ENCODE data around the gene EMILIN2. TPM values are rescaled to one million over a fixed set of nuclear protein-coding genes. Genes with fewer than 3 reads are reported as not detected.
"Not testable (repeated sequence)": the region's sequence is repeated elsewhere in the genome, so short reads cannot be mapped to it uniquely, and the experiment has no call there.

The EMILIN2 gene
- total RNA-seq, 4 donors from 2014 or later = 17.9 to 29.9 (median 22.2) TPM

GRCh38 chr18:2827061-2827460 lies 19.7 kb upstream of the EMILIN2 start:
- Histone ChIP-seq H3K27me3 (no peaks in the 10 kb centered on the region), H3K27ac (no peak overlapping the region), H3K36me3 (no peaks in the 10 kb centered on the region), H3K4me3 (replicated peaks in 1 of 3) (no peak overlapping the region), H3K4me1 (no peaks in the 10 kb centered on the region), H3K9me3 (no peaks in the 10 kb centered on the region)
- intact Hi-C loops (cut with DNase I) = no loop called here
- 86 to 92% methylated on average over 5 of the region's 5 CpGs for WGBS, 2 donors
- no peak for TF ChIP-seq CTCF (IDR thresholded peaks at IDR 0.05)
- DNase-seq = no peak

GRCh38 chr18:2836118-2836517 lies 10.7 kb upstream of the EMILIN2 start:
- DNase-seq; intact Hi-C loops (cut with DNase I); H3K9me3 ChIP-seq; H3K27ac ChIP-seq; H3K4me3 ChIP-seq (replicated peaks in 1 of 3); H3K36me3 ChIP-seq; H3K27me3 ChIP-seq; H3K4me1 ChIP-seq: not testable (repeated sequence)
- 98 to 99% methylated on average over 3 of the region's 3 CpGs for WGBS, 2 donors

GRCh38 chr18:2837290-2837689 lies 9.5 kb upstream of the EMILIN2 start:
- H3K9me3 ChIP-seq; H3K4me1 ChIP-seq; H3K27ac ChIP-seq; H3K27me3 ChIP-seq; H3K36me3 ChIP-seq; H3K4me3 ChIP-seq (replicated peaks in 1 of 3); DNase-seq; intact Hi-C loops (cut with DNase I): not testable (repeated sequence)

- H3K4me1 ChIP-seq = no peaks in the 10 kb centered on the region
- DNase-seq = no peak
- no peak overlapping the region for H3K4me3 ChIP-seq (replicated peaks in 1 of 3)
- no peaks in the 10 kb centered on the region for H3K27me3 ChIP-seq
- no peak for TF ChIP-seq CTCF (IDR thresholded peaks at IDR 0.05)
- no peak for TF ChIP-seq POLR2A (IDR thresholded peaks at IDR 0.05)
- no peaks in the 10 kb centered on the region for H3K9me3 ChIP-seq
- WGBS, 2 donors = 86 to 87% methylated on average over 8 of the region's 8 CpGs
- no peaks in the 10 kb centered on the region for H3K36me3 ChIP-seq
- H3K27ac ChIP-seq = no peak overlapping the region
- intact Hi-C loops (cut with DNase I) = no loop called here
These were observed 7.6 kb upstream of the EMILIN2 start for GRCh38 chr18:2839202-2839601.

GRCh38 chr18:2840521-2840920 lies 6.3 kb upstream of the EMILIN2 start:
- intact Hi-C loops (cut with DNase I) = no loop called here

GRCh38 chr18:2843146-2843545 lies 3.7 kb upstream of the EMILIN2 start:
- no peak for DNase-seq
- WGBS, 2 donors = 86 to 88% methylated on average over 6 of the region's 6 CpGs
- intact Hi-C loops (cut with DNase I) = no loop called here

More at GRCh38 chr18:2840521-2840920, 6.3 kb upstream of the EMILIN2 start:
- 96 to 98% methylated on average over 1 of the region's 1 CpG for WGBS, 2 donors
- no peak overlapping the region for H3K4me3 ChIP-seq (replicated peaks in 1 of 3)
- H3K27ac ChIP-seq = no peak overlapping the region
- no peaks in the 10 kb centered on the region for H3K4me1 ChIP-seq
- no peak for DNase-seq
- TF ChIP-seq CTCF (IDR thresholded peaks at IDR 0.05) (no peak), POLR2A (IDR thresholded peaks at IDR 0.05) (no peak)
- no peaks in the 10 kb centered on the region for H3K27me3 ChIP-seq
- no peaks in the 10 kb centered on the region for H3K36me3 ChIP-seq
- no peaks in the 10 kb centered on the region for H3K9me3 ChIP-seq

More at GRCh38 chr18:2843146-2843545, 3.7 kb upstream of the EMILIN2 start:
- H3K4me3 ChIP-seq (replicated peaks in 1 of 3) = no peak overlapping the region
- H3K36me3 ChIP-seq = no peaks in the 10 kb centered on the region
- TF ChIP-seq POLR2A (IDR thresholded peaks at IDR 0.05) (no peak), CTCF (IDR thresholded peaks at IDR 0.05) (no peak)
- H3K4me1 ChIP-seq = peaks cover 4 to 19% of the 10 kb centered on the region in 2 donors
- no peaks in the 10 kb centered on the region for H3K9me3 ChIP-seq
- H3K27me3 ChIP-seq = no peaks in the 10 kb centered on the region
- no peak overlapping the region for H3K27ac ChIP-seq

Measured in thyroid gland (tissue), 4 donors.